Measurements from ENCODE around the gene TRIML1. TPM values are rescaled to one million over a fixed set of nuclear protein-coding genes. Genes with fewer than 3 reads are reported as not detected.

Gene TRIML1
- total and polyA plus RNA-seq, 2 of the 8 experiments (the other 6 are each of a cell fraction or from before 2014, with no cell fraction given): not detected

DNA sequence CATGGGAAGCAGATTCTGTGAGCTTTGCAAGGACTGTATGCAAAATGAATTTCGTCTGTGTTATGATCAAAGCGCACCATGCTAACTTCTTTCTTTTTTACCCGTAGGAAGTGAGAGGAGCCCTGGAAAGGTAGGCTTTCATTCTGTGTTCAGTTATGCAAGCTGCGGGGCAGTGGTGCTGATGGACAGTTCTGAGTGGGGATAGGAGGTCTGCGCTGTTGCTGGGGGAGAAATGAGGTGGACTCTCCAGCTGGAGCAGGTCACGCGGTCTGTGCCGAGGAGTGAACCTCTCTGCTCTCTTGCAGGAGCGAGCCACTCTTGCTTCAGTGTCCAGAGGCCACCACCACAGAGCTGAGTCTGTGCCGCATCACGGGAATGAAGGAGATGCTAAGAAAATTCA lies 4.5 kb downstream of the TRIML1 start (continued):
- no peak for TF ChIP-seq RNF2 (IDR thresholded peaks at IDR 0.05; ENCODE audit: borderline replicate concordance, low read depth, low read length, missing control alignments, poor library complexity, severe bottlenecking)
- TF ChIP-seq, protein P1, sequence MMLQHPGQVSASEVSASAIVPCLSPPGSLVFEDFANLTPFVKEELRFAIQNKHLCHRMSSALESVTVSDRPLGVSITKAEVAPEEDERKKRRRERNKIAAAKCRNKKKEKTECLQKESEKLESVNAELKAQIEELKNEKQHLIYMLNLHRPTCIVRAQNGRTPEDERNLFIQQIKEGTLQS (IDR thresholded peaks at IDR 0.05; ENCODE audit: insufficient read depth, low read depth, low read length): no peak
- no peak for TF ChIP-seq YY1 (IDR thresholded peaks at IDR 0.05; ENCODE audit: low read depth, low read length)
- no peak for TF ChIP-seq RBBP5 (IDR thresholded peaks at IDR 0.05; ENCODE audit: borderline replicate concordance, low read depth, low read length)
- TF ChIP-seq RAD21 (IDR thresholded peaks at IDR 0.05 in 1 of 2, conservative IDR thresholded peaks at IDR 0.05 in 1 of 2; ENCODE audit: low read depth in 2 of 2, low read length in 2 of 2): no peak

Measured in H1 (cell line).